Mesendoderm (in vitro differentiated cells): ENCODE measurements around the gene INHBB.

Source experiments
- DNase-seq: peaks from one replicate; pipeline ENCODE4 v3.0.0; 2013
- H2AK5ac ChIP-seq: 2 replicates; pipeline ENCODE4 v1.6.1; 2013; ENCODE audit warnings: low read length, inconsistent platforms
- H2BK120ac ChIP-seq: 2 replicates; pipeline ENCODE4 v1.6.1; 2013; ENCODE audit warnings: low read depth, mild to moderate bottlenecking, low read length, moderate library complexity, mixed read lengths
- H2BK15ac ChIP-seq: replicated peaks from 2 replicates; pipeline ENCODE4 v1.6.1; 2013; ENCODE audit warnings: low read depth, mild to moderate bottlenecking, moderate library complexity
- H2BK5ac ChIP-seq: 2 replicates; pipeline ENCODE4 v1.6.1; 2013; ENCODE audit warnings: low read length, inconsistent platforms
- H3K18ac ChIP-seq: 2 replicates; pipeline ENCODE4 v1.6.1; 2013; ENCODE audit warnings: mild to moderate bottlenecking, low read length, mixed read lengths
- H3K23ac ChIP-seq: one replicate; pipeline ENCODE4 v1.6.1; 2013; ENCODE audit warnings: low read length
- H3K27ac ChIP-seq: 2 replicates; pipeline ENCODE4 v1.5.1; 2013; ENCODE audit warnings: low read depth, mild to moderate bottlenecking, inconsistent platforms, low read length, moderate library complexity
- H3K27me3 ChIP-seq: 2 replicates; pipeline ENCODE4 v1.6.1; 2013; ENCODE audit warnings: low read length, control low read depth, mild to moderate bottlenecking, inconsistent platforms; ENCODE audit not compliant: insufficient read depth, poor library complexity
- H3K36me3 ChIP-seq: 2 replicates; pipeline ENCODE4 v1.6.1; 2013; ENCODE audit warnings: low read length, inconsistent platforms; ENCODE audit not compliant: control insufficient read depth, insufficient read depth
- H3K4ac ChIP-seq: one replicate; pipeline ENCODE4 v1.6.1; 2013; ENCODE audit warnings: low read depth, mild to moderate bottlenecking, low read length, moderate library complexity
- H3K4me1 ChIP-seq: 2 replicates; pipeline ENCODE4 v1.6.1; 2013; ENCODE audit warnings: low read depth, low read length, inconsistent platforms; ENCODE audit not compliant: control insufficient read depth
- H3K4me2 ChIP-seq: 2 replicates; pipeline ENCODE4 v1.6.1; 2013; ENCODE audit warnings: low read length
- H3K4me3 ChIP-seq: 2 replicates; pipeline ENCODE4 v1.5.1; 2013; ENCODE audit warnings: mild to moderate bottlenecking, low read length
- H3K56ac ChIP-seq: one replicate; pipeline ENCODE4 v1.6.1; 2013; ENCODE audit warnings: low read length
- H3K79me1 ChIP-seq: 2 replicates; pipeline ENCODE4 v1.6.1; 2013; ENCODE audit warnings: low read length, inconsistent platforms
- H3K79me2 ChIP-seq: 2 replicates; pipeline ENCODE4 v1.6.1; 2013; ENCODE audit warnings: mild to moderate bottlenecking, low read length; ENCODE audit not compliant: control insufficient read depth, insufficient read depth
- H3K9ac ChIP-seq: 2 replicates; pipeline ENCODE4 v1.6.1; 2013; ENCODE audit warnings: low read length, inconsistent platforms
- H4K5ac ChIP-seq: one replicate; pipeline ENCODE4 v1.6.1; 2013; ENCODE audit warnings: low read length
- H4K8ac ChIP-seq: one replicate; pipeline ENCODE4 v1.6.1; 2013; ENCODE audit warnings: low read depth, mild to moderate bottlenecking, control low read depth, low read length, moderate library complexity
- WGBS: extraction: QIAGEN DNeasy Blood & Tissue Kit; methylation state at CpG from one replicate; pipeline ENCODE4 v1.1.7; 2013; ENCODE audit warnings: low lambda C conversion rate, missing lambda C conversion rate; ENCODE audit not compliant: insufficient coverage; ENCODE audit errors: extremely low coverage; 5-methylcytosine and 5-hydroxymethylcytosine counted together

The INHBB gene

DNA sequence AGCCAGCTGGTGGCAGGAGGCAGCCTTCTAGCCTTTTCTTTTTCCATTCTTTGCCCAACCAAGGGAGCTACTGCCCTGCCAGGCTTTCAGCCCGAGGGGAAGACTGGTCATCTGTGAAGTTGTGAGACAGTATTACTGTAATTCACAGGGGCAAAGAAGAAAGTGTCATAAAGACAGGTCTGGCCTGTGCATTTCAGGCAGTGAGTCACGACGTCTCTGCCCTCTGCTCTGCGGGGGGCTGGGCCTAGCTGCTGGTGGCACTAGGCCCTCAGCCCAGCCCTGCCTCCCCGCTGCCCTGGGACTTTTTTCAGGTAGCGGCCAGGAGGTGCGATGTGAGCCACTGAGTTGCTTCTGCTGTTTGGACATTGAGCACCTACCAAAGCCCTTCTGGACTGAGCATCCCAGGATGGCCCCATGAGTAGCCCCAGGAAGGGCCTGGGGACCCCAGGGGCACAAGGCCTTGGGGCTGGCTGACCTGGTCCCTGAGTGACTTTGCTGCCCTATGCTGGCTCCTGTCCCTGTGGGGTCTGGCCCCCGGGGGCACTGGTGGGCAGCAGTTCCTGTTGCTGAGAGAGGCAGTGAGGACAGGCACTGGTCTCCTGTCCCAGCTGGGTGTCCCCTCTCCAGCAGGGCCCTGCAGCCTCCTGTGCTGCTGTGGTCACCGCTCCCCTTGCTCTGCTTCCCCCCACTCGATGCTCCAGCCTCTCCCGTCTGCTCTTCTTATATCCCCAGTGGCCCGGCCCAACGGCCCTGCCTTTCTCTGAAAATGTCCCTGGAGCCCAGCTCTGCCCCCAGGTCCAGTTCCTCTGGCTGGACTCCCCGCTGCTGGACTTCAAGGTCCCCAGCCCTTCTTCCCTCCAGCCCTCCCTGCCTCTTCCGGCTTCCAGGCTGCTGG, 7.0 kb downstream of the INHBB start:
- Histone ChIP-seq H2AK5ac (no peak overlapping the region), H3K4me2 (no peak overlapping the region), H2BK15ac (no peak overlapping the region), H2BK5ac (no peak overlapping the region), H3K4ac (no peak overlapping the region), H2BK120ac (no peak overlapping the region), H3K4me3 (no peak overlapping the region), H3K79me1 (no peaks in the 10 kb centered on the region), H4K5ac (no peak overlapping the region), H3K56ac (no peak overlapping the region), H3K23ac (no peak overlapping the region), H4K8ac (no peak overlapping the region), H3K18ac (no peak overlapping the region), H3K36me3 (no peaks in the 10 kb centered on the region), H3K4me1 (no peaks in the 10 kb centered on the region), H3K27ac (no peak overlapping the region), H3K27me3 (peaks cover 14% of the 10 kb centered on the region), H3K9ac (no peak overlapping the region), H3K79me2 (no peaks in the 10 kb centered on the region)
- no peak for DNase-seq
- WGBS: no CpG with 5 or more reads among the region's 15 CpGs

DNA sequence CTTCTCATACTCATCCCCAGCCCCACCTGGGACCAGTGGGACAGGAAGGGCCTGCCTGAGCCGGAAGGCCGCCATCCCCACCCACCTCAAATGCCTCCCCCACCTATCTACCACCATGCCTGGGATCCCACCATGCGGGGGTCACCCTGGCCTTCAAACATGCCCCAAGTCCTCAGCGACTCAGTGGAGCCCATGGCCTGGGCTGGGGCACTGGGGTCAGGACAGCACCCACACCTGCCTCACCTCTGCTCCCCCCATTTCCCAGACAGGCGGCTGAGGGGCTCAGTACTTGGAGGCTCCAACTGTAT, 7.6 kb downstream of the INHBB start:
- Histone ChIP-seq H3K27me3 (peaks cover 8% of the 10 kb centered on the region), H2BK5ac (no peak overlapping the region), H3K56ac (no peak overlapping the region), H3K27ac (no peak overlapping the region), H2BK120ac (no peak overlapping the region), H3K79me1 (no peaks in the 10 kb centered on the region), H3K9ac (no peak overlapping the region), H2BK15ac (no peak overlapping the region), H3K4me2 (no peak overlapping the region), H4K8ac (no peak overlapping the region), H3K18ac (no peak overlapping the region), H3K36me3 (no peaks in the 10 kb centered on the region), H3K4me3 (no peak overlapping the region), H3K23ac (no peak overlapping the region), H3K4ac (no peak overlapping the region), H3K79me2 (no peaks in the 10 kb centered on the region), H4K5ac (no peak overlapping the region), H3K4me1 (no peaks in the 10 kb centered on the region), H2AK5ac (no peak overlapping the region)
- WGBS: no CpG with 5 or more reads among the region's 5 CpGs
- no peak for DNase-seq

DNA sequence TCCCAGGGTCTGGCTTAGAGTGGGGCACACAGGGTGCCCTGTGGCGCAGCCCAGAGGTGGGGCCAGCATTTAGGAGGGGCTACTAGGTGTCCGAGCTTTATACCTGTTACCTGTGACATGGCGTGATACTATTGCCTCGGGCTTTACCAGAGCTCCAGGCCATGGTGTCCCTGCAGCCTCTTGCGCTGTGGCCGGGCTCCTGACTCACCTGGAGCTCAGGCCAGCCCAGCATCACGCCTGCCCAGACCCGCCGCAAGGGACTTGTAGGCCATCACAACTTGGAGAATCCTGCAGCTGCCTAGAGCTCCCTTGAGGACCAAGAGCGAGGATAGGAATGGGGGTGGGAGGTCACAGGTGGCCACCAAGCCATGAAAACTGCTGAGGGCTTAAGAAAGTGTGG, 8.0 kb downstream of the INHBB start:
- no CpG with 5 or more reads among the region's 10 CpGs for WGBS
- H3K36me3 ChIP-seq: no peaks in the 10 kb centered on the region
- H4K8ac ChIP-seq: no peak overlapping the region
- no peaks in the 10 kb centered on the region for H3K4me1 ChIP-seq
- DNase-seq: no peak
- H3K4ac ChIP-seq: no peak overlapping the region
- no peak overlapping the region for H2AK5ac ChIP-seq
- no peak overlapping the region for H3K18ac ChIP-seq
- no peak overlapping the region for H4K5ac ChIP-seq
- no peak overlapping the region for H3K23ac ChIP-seq
- H3K4me3 ChIP-seq: no peak overlapping the region
- peaks cover 4% of the 10 kb centered on the region for H3K27me3 ChIP-seq
- H3K9ac ChIP-seq: no peak overlapping the region
- no peak overlapping the region for H3K27ac ChIP-seq
- no peak overlapping the region for H2BK120ac ChIP-seq
- no peak overlapping the region for H2BK15ac ChIP-seq
- no peak overlapping the region for H3K4me2 ChIP-seq
- H3K79me1 ChIP-seq: no peaks in the 10 kb centered on the region
- H2BK5ac ChIP-seq: no peak overlapping the region
- no peaks in the 10 kb centered on the region for H3K79me2 ChIP-seq
- no peak overlapping the region for H3K56ac ChIP-seq

DNA sequence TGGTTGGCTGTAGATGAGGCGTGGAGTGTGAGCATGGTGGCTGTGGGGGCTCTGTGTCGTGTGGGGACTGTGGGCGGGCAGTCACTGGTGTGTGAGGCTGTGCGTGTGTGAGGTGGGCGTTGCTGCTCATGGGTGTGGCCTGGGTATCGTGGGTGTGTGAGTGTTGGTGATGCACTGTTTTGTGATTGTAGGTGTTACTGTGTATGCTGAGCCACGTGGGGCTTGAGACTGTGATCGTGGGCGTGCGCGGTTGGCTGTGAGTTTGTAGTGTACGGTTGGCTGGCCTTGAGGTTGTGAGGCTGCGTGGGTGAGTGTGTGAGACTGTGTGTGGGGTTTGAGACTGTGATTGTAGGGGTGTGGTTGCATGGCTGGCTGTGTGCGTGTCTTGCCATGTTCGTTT, 8.5 kb downstream of the INHBB start:
- Histone ChIP-seq H3K79me1 (no peaks in the 10 kb centered on the region), H3K4me2 (no peak overlapping the region), H2AK5ac (no peak overlapping the region), H4K8ac (no peak overlapping the region), H3K79me2 (no peaks in the 10 kb centered on the region), H3K9ac (no peak overlapping the region), H3K36me3 (no peaks in the 10 kb centered on the region), H3K4me3 (no peak overlapping the region), H3K23ac (no peak overlapping the region), H3K27ac (no peak overlapping the region), H3K18ac (no peak overlapping the region), H3K4me1 (no peaks in the 10 kb centered on the region), H3K4ac (no peak overlapping the region), H4K5ac (no peak overlapping the region), H2BK15ac (no peak overlapping the region), H2BK5ac (no peak overlapping the region), H3K56ac (no peak overlapping the region), H3K27me3 (peaks cover under 1% of the 10 kb centered on the region), H2BK120ac (no peak overlapping the region)
- no CpG with 5 or more reads among the region's 15 CpGs for WGBS
- DNase-seq: no peak

DNA sequence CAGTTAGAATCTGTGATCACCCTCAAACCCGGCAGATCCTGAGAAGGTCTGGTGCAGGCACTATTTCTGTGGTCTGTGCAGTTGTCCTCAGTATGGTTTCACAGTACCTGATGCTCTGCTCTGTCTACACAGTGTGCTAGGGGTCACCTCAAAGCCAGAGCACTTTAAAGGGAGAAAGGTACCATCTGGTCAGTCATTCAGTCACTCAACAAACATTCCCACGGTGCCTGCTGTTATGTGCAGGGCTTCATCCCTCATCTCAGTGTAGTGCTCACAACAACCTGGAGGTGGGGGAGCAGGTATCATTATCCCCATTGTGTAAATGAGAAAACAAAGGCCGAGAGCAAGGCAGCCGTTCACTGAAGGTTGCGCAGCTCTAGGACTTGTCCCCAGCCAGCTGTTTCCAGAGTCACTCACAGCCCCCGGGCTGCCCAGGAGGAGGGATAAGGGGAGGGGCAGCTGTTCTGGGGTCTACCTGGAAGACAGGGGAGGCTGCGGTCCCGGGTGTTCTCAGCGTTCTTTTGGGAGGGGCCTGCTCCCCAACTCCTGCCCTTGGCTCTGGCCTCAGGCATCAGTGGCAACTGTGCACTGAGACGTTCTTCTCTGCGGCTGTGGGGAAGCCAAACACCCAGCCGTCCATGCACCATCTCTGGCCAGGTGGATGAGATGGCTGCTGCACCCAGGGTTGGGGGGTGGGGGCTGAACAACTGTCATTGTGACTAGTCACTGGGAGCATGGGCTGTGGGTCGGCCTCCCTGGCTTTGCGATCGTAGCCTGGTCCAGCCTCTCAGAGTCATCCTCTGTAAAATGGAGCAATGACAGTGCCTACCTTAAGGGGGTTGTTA, 9.2 kb downstream of the INHBB start:
- no peak overlapping the region for H2BK5ac ChIP-seq
- no CpG with 5 or more reads among the region's 15 CpGs for WGBS

More for the DNA sequence above, 9.2 kb downstream of the INHBB start:
- no peak for DNase-seq
- no peak overlapping the region for H3K9ac ChIP-seq
- no peak overlapping the region for H3K27ac ChIP-seq
- no peaks in the 10 kb centered on the region for H3K27me3 ChIP-seq
- H3K36me3 ChIP-seq: no peaks in the 10 kb centered on the region
- no peak overlapping the region for H2AK5ac ChIP-seq
- H3K56ac ChIP-seq: no peak overlapping the region
- H3K23ac ChIP-seq: no peak overlapping the region
- H2BK120ac ChIP-seq: no peak overlapping the region
- no peak overlapping the region for H3K4me2 ChIP-seq
- H3K4me3 ChIP-seq: no peak overlapping the region
- no peak overlapping the region for H2BK15ac ChIP-seq
- H3K79me2 ChIP-seq: no peaks in the 10 kb centered on the region
- no peak overlapping the region for H4K5ac ChIP-seq
- no peaks in the 10 kb centered on the region for H3K79me1 ChIP-seq
- no peak overlapping the region for H4K8ac ChIP-seq
- no peak overlapping the region for H3K18ac ChIP-seq
- H3K4ac ChIP-seq: no peak overlapping the region
- no peaks in the 10 kb centered on the region for H3K4me1 ChIP-seq
